ENCODE results near the gene ZPR1. TPM values are rescaled to one million over a fixed set of nuclear protein-coding genes. Genes with fewer than 3 reads are reported as not detected.

Gene ZPR1
- total and polyA plus RNA-seq, 2 of the 4 experiments (the other 2 are of a cell fraction), result 40.8 to 52.0 TPM

- BruUV-seq (replicated peaks), result no TSS peak
- no peak overlapping the region for H2BK15ac ChIP-seq (ENCODE audit: low read depth, low read length)
- ChIA-PET CTCF (interaction anchor here (0.6 to 1.7 kb wide), 4 partner anchors 9 to 368 kb away, joined by 3 to 11 read pairs (median 4); no protein-coding TSS in a partner anchor), POLR2A (ENCODE audit: unreplicated experiment) (no interaction called here)
- H2BK120ac ChIP-seq (ENCODE audit: low read depth, low read length), result no peak overlapping the region
- H4K8ac ChIP-seq (ENCODE audit: low read depth in 2 of 2, low read length in 2 of 2), result no peak overlapping the region
- 23% methylated on average over 16 of the region's 25 CpGs; no CpG with 5 or more reads in 1 of the 2 experiments for WGBS, 2 experiments (ENCODE audit: extremely low coverage in 2 of 2, insufficient read length in 1 of 2)
- H3K27ac ChIP-seq (ENCODE audit: insufficient read depth, low read length), result no peak overlapping the region
- H3K56ac ChIP-seq (ENCODE audit: extremely low read depth, insufficient read depth, low read length), result no peak overlapping the region
- dilution Hi-C loops (cut with HindIII; ENCODE audit: low sequenced_read_pairs, unreplicated experiment), result no loop called here
- H3K9me1 ChIP-seq (ENCODE audit: insufficient read depth, low read length), result no peaks in the 10 kb centered on the region
- intact Hi-C loops (cut with micrococcal nuclease), result loop anchor here (1.0 kb wide), 1 partner anchor 374 kb away; no protein-coding TSS in a partner anchor
- TF ChIP-seq MAFK (IDR thresholded peaks at IDR 0.05; ENCODE audit: low read depth, low read length), result no peak
- TF ChIP-seq SMC3 (IDR thresholded peaks at IDR 0.05; ENCODE audit: low read depth, low read length), result peak; percentile 71; the same call in 1 of the 2 replicates
- TF ChIP-seq, protein P1, sequence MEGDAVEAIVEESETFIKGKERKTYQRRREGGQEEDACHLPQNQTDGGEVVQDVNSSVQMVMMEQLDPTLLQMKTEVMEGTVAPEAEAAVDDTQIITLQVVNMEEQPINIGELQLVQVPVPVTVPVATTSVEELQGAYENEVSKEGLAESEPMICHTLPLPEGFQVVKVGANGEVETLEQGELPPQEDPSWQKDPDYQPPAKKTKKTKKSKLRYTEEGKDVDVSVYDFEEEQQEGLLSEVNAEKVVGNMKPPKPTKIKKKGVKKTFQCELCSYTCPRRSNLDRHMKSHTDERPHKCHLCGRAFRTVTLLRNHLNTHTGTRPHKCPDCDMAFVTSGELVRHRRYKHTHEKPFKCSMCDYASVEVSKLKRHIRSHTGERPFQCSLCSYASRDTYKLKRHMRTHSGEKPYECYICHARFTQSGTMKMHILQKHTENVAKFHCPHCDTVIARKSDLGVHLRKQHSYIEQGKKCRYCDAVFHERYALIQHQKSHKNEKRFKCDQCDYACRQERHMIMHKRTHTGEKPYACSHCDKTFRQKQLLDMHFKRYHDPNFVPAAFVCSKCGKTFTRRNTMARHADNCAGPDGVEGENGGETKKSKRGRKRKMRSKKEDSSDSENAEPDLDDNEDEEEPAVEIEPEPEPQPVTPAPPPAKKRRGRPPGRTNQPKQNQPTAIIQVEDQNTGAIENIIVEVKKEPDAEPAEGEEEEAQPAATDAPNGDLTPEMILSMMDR (conservative IDR thresholded peaks at IDR 0.05; ENCODE audit: low read depth, low read length), result peak; percentile 77
- no peak for TF ChIP-seq CEBPB (IDR thresholded peaks at IDR 0.05; ENCODE audit: low read depth, low read length)
- no peak for TF ChIP-seq MXI1 (IDR thresholded peaks at IDR 0.05; ENCODE audit: borderline replicate concordance, low read depth, low read length)
- TF ChIP-seq FOS (IDR thresholded peaks at IDR 0.05; ENCODE audit: low read depth, low read length), result no peak
- no peak for TF ChIP-seq RFX5 (IDR thresholded peaks at IDR 0.05; ENCODE audit: low read depth, low read length)
- peak; percentile 58 for TF ChIP-seq RAD21 (IDR thresholded peaks at IDR 0.05; ENCODE audit: low read length)
- peak overlapping the region; percentile 58 for H2AFZ ChIP-seq (replicated peaks; ENCODE audit: low read length, poor library complexity)
- no peak overlapping the region for H3K14ac ChIP-seq (replicated peaks; ENCODE audit: low read depth, low read length)
- H3K4ac ChIP-seq (ENCODE audit: low read depth, low read length), result no peak overlapping the region
- H3K27me3 ChIP-seq (ENCODE audit: control insufficient read depth, insufficient read depth, low read length), result peaks cover 20% of the 10 kb centered on the region; the same call in 1 of the 2 replicates
- H4K20me1 ChIP-seq (ENCODE audit: insufficient read depth, low read length), result no peaks in the 10 kb centered on the region
- no peak overlapping the region for H3K9ac ChIP-seq (ENCODE audit: low read depth, low read length)
- H3K4me1 ChIP-seq (ENCODE audit: control insufficient read depth, insufficient read depth, low read length), result no peaks in the 10 kb centered on the region; the same call in 1 of the 2 replicates
- H3K4me2 ChIP-seq (ENCODE audit: low read depth, low read length), result no peak overlapping the region
- H3K9me3 ChIP-seq (ENCODE audit: control insufficient read depth, insufficient read depth, low read length), result no peaks in the 10 kb centered on the region
- no peak overlapping the region for H3K4me3 ChIP-seq (ENCODE audit: insufficient read depth, low read depth, low read length)
- ATAC-seq (ENCODE audit: low read depth), result peak; percentile 99
- no peak overlapping the region for H2AK5ac ChIP-seq (ENCODE audit: low read depth, low read length)
- in situ Hi-C loops (cut with MboI; ENCODE audit: low sequenced_read_pairs), result no loop called here
- H3K18ac ChIP-seq (ENCODE audit: low read depth, low read length), result no peak overlapping the region
- no peak overlapping the region for H2BK20ac ChIP-seq (ENCODE audit: low read depth, low read length)
- no peak overlapping the region for H4K5ac ChIP-seq (ENCODE audit: low read depth, low read length)
- no peak overlapping the region for H3K23ac ChIP-seq (ENCODE audit: low read depth, low read length)
- no peak overlapping the region for H4K91ac ChIP-seq (ENCODE audit: insufficient read depth, low read depth, low read length)
- H3K36me3 ChIP-seq (ENCODE audit: control insufficient read depth, insufficient read depth, low read length), result no peaks in the 10 kb centered on the region
- DNase-seq, result peak; percentile 68
- no peak overlapping the region for H2BK5ac ChIP-seq (ENCODE audit: low read depth, low read length, poor library complexity, severe bottlenecking)
- H3K79me1 ChIP-seq (ENCODE audit: low read depth in 1 of 2, low read length in 2 of 2), result no peaks in the 10 kb centered on the region
- H2AK9ac ChIP-seq (replicated peaks; ENCODE audit: low read depth, low read length, poor library complexity), result no peak overlapping the region
These were observed 55.4 kb downstream of the ZPR1 start for GRCh38 chr11:116732271-116733042.
